IPS-20b (cell line): ENCODE data around the gene C1QTNF1.

Experiments used
- H3K27ac ChIP-seq: one replicate; pipeline ENCODE4 v1.5.1; 2013; ENCODE audit warnings: low read length
- H3K27me3 ChIP-seq: 2 replicates; pipeline ENCODE4 v1.6.1; 2013; ENCODE audit warnings: mild to moderate bottlenecking, low read length, inconsistent platforms; ENCODE audit not compliant: insufficient read depth
- H3K36me3 ChIP-seq: 2 replicates; pipeline ENCODE4 v1.6.1; 2013; ENCODE audit warnings: low read depth, mild to moderate bottlenecking, inconsistent platforms, low read length, moderate library complexity; ENCODE audit not compliant: insufficient read depth
- H3K4me1 ChIP-seq: 2 replicates; pipeline ENCODE4 v1.6.1; 2013; ENCODE audit warnings: mild to moderate bottlenecking, control low read depth, inconsistent platforms, low read length, moderate library complexity; ENCODE audit not compliant: insufficient read depth
- H3K4me3 ChIP-seq: 2 replicates; pipeline ENCODE4 v1.5.1; 2013; ENCODE audit warnings: mild to moderate bottlenecking, low read length, inconsistent platforms
- H3K9ac ChIP-seq: 2 replicates; pipeline ENCODE4 v1.6.1; 2013; ENCODE audit warnings: low read depth, mild to moderate bottlenecking, inconsistent platforms, low read length, moderate library complexity
- H3K9me3 ChIP-seq: 2 replicates; pipeline ENCODE4 v1.6.1; 2013; ENCODE audit warnings: mild to moderate bottlenecking, low read depth, low read length, inconsistent platforms; ENCODE audit not compliant: insufficient read depth

Gene C1QTNF1

DNA sequence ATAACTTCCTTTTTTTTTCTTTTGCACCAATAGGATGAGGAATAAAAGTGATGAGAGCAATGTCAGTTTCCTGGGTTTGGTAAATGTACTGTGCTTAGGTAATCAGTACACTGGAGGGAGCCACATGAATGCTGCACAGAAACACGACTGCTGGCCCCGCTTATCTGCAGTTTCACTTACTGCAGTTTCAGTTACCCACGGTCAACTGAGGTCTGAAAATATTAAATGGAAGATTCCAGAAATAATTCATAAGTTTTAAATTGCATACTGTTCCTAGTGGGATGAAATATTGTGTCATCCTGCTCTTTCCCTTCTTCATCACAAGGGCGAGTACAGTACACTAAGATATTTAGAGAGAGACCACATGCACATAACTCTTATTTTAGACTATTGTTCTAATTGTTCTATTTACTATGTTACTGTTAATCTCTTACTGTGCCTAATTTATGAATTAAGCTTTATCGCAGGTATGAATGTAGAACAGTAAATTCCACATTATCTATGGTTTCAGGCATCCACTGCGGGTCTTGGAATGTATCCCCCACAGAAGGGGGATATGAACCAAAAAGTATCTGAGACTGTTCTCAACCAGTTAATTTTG lies 37.8 kb upstream of the C1QTNF1 start:
- H3K4me3 ChIP-seq, result peak overlapping the region; percentile 28; the same call in 1 of the 2 replicates
- H3K27ac ChIP-seq, result no peak overlapping the region

DNA sequence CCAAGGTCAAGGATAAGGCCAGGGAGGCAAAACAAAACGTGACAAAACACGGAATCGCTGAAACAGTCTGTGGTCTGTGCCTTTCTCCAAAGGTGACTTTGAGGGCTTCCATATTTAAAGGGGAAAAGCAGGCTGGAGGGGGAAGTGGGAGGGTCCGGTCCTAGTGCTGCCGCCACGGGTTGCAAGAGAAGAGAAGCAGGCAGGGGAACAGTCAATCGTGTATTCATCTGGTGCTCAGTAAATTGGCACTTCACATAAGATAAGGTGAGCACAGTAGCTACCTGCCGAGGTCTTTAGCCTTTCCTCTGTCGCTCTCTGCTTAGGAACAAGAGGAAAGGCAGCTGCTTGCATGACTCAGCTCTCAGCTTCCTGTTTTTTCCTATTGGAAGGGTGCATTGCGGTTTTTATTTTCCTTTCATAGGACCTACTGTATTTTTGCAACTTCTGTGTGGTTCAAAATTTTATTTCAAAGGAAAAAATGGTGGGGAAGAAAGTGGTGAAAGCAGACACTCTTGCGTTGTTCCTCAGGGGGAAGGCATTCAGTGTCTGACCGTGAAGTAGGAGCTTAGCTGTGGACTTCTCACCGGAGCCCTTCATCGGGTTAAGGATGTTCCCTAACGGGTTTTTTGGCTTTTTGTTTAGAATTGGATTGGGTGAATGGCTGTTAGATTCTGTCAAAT lies 37.2 kb upstream of the C1QTNF1 start:
- Histone ChIP-seq H3K27me3 (no peaks in the 10 kb centered on the region; the same call in 1 of the 2 replicates), H3K4me3 (peak overlapping the region; percentile 28; the same call in 1 of the 2 replicates), H3K9ac (peak overlapping the region; percentile 38; the same call in 1 of the 2 replicates), H3K27ac (no peak overlapping the region), H3K36me3 (peaks cover 9% of the 10 kb centered on the region; the same call in 1 of the 2 replicates), H3K9me3 (no peaks in the 10 kb centered on the region), H3K4me1 (peaks cover 7% of the 10 kb centered on the region)

More for the DNA sequence above, 37.8 kb upstream of the C1QTNF1 start:
- no peaks in the 10 kb centered on the region for H3K9me3 ChIP-seq
- peak overlapping the region; percentile 38; the same call in 1 of the 2 replicates for H3K9ac ChIP-seq
- peaks cover 7% of the 10 kb centered on the region for H3K4me1 ChIP-seq
- peaks cover 5% of the 10 kb centered on the region; the same call in 1 of the 2 replicates for H3K36me3 ChIP-seq
- no peaks in the 10 kb centered on the region; the same call in 1 of the 2 replicates for H3K27me3 ChIP-seq

DNA sequence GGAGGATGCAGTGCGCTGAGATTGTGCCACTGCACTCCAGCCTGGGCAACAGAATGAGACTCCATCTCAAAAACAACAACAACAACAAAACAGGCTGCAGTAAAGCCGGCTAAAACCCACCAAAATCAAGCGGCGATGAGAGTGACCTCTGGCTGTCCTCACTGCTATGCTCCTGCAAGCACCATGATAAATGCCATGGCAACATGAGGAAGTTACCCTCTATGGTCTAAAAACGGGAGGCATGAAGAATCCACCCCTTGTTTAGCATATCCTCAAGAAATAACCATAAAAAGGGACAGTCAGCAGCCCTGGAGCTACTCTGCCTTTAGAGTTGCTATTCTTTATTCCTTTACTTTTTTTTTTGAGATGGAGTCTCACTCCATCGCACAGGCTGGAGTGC lies 35.8 kb upstream of the C1QTNF1 start:
- H3K9me3 ChIP-seq, result no peaks in the 10 kb centered on the region
- H3K27ac ChIP-seq, result no peak overlapping the region
- no peak overlapping the region for H3K4me3 ChIP-seq
- no peak overlapping the region for H3K9ac ChIP-seq
- H3K27me3 ChIP-seq, result no peaks in the 10 kb centered on the region; the same call in 1 of the 2 replicates
- H3K36me3 ChIP-seq, result peaks cover 17% of the 10 kb centered on the region; the same call in 1 of the 2 replicates
- H3K4me1 ChIP-seq, result peaks cover 7% of the 10 kb centered on the region

DNA sequence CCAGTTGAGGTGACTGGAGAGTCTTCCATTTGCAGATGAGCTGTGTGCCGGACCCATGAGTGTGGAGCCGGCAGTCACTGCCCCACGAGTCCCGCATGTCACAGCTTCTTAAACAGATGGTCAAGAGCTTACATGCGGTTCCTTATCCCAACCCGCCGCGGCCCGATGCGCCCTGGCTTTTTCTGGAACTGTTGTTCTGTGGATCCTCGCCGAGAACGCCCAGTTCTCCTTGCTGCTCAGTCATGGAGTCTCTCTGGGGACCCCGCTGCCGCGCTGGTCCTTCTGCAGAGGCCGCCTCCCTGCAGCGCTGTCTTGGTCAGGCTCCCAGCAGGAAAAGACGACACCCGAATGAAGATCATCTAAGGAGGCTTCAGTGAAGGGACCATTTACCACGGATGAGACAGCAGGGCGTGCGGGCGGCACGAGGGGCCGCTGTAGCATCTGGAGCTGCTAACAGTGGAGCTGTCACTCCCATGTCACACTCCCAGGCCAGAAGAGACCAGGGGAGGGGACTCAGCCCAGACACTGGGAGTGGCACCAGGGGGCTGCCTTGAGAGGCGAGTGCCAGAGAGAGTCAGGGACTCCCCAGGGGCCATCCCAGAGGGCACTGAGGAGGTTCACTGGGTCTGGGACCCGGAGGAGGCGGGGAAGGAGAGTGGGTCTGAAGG lies 33.5 kb upstream of the C1QTNF1 start:
- H3K36me3 ChIP-seq, result peaks cover 19% of the 10 kb centered on the region

GRCh38 chr17:78991017-78991738 lies 32.8 kb upstream of the C1QTNF1 start:
- peaks cover 26% of the 10 kb centered on the region for H3K36me3 ChIP-seq
- H3K4me1 ChIP-seq, result peaks cover 5% of the 10 kb centered on the region
- no peak overlapping the region for H3K9ac ChIP-seq
- H3K4me3 ChIP-seq, result no peak overlapping the region
- H3K27me3 ChIP-seq, result no peaks in the 10 kb centered on the region; the same call in 1 of the 2 replicates
- H3K27ac ChIP-seq, result no peak overlapping the region
- no peaks in the 10 kb centered on the region for H3K9me3 ChIP-seq

More for the DNA sequence above, 33.5 kb upstream of the C1QTNF1 start:
- Histone ChIP-seq H3K4me1 (peaks cover 7% of the 10 kb centered on the region), H3K27me3 (no peaks in the 10 kb centered on the region; the same call in 1 of the 2 replicates), H3K9me3 (no peaks in the 10 kb centered on the region), H3K4me3 (no peak overlapping the region), H3K9ac (no peak overlapping the region), H3K27ac (no peak overlapping the region)

GRCh38 chr17:78991906-78992532 lies 31.9 kb upstream of the C1QTNF1 start:
- Histone ChIP-seq H3K36me3 (peaks cover 32% of the 10 kb centered on the region), H3K9me3 (no peaks in the 10 kb centered on the region), H3K27ac (no peak overlapping the region)

DNA sequence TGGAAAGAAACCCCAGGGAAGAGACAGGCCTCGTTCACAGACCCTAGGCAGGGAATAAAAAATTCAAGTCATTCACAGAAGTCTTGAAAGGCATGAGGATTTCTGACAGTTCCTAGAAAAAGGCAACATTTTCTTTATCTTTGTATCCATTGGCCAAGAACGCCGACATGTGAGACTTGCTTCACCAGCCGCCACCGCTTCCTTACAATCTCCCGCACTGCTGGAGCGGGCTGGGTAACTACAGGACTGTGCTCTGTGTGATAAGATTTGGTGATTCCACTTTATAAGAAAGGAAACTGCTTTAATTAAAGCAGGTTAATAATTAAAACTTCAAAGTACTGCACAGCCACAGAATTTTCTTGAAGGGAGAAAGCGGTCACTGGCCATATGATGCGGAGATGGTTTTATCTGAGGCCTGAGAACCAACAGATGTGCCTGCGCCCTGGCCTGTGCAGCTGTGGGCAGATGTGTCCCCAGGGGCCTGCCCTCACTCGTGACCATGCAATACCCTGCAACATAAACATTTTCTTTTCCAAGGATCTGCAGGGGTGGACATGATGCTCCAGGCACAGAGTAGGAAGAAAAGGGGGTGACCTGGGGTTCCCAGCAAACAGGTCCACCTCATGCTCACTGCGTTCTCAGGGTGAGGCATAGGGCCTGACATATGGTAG lies 31.3 kb upstream of the C1QTNF1 start:
- Histone ChIP-seq H3K27me3 (no peaks in the 10 kb centered on the region), H3K36me3 (peaks cover 33% of the 10 kb centered on the region), H3K4me3 (no peak overlapping the region), H3K9ac (no peak overlapping the region), H3K4me1 (no peaks in the 10 kb centered on the region), H3K9me3 (no peaks in the 10 kb centered on the region), H3K27ac (no peak overlapping the region)

More at GRCh38 chr17:78991906-78992532, 31.9 kb upstream of the C1QTNF1 start:
- no peak overlapping the region for H3K4me3 ChIP-seq
- H3K9ac ChIP-seq, result no peak overlapping the region
- H3K27me3 ChIP-seq, result no peaks in the 10 kb centered on the region
- H3K4me1 ChIP-seq, result no peaks in the 10 kb centered on the region

GRCh38 chr17:78993241-78993956 lies 30.6 kb upstream of the C1QTNF1 start:
- no peak overlapping the region for H3K4me3 ChIP-seq
- no peaks in the 10 kb centered on the region for H3K4me1 ChIP-seq
- H3K36me3 ChIP-seq, result peaks cover 33% of the 10 kb centered on the region
- H3K27ac ChIP-seq, result no peak overlapping the region
- no peak overlapping the region for H3K9ac ChIP-seq
- no peaks in the 10 kb centered on the region for H3K27me3 ChIP-seq
- H3K9me3 ChIP-seq, result no peaks in the 10 kb centered on the region

- Histone ChIP-seq H3K27ac (no peak overlapping the region), H3K4me1 (no peaks in the 10 kb centered on the region), H3K4me3 (no peak overlapping the region), H3K36me3 (peaks cover 33% of the 10 kb centered on the region), H3K9ac (no peak overlapping the region), H3K9me3 (no peaks in the 10 kb centered on the region), H3K27me3 (no peaks in the 10 kb centered on the region)
Measured at GRCh38 chr17:78993981-78994671, 29.8 kb upstream of the C1QTNF1 start.
